Progenitor cell of endocrine pancreas (in vitro differentiated cells): ENCODE data around the gene PCSK5. TPM values are rescaled to one million over a fixed set of nuclear protein-coding genes. Genes with fewer than 3 reads are reported as not detected.

ENCODE experiments used
- DNase-seq: peaks from one replicate; pipeline ENCODE4 v3.0.0; 2021; ENCODE audit warnings: low spot score; ENCODE audit not compliant: unreplicated experiment
- H3K27ac Mint-ChIP-seq: 2 replicates; pipeline ENCODE4 v1.8.0; 2021; ENCODE audit warnings: mild to moderate bottlenecking, moderate library complexity, mixed read lengths
- H3K27me3 Mint-ChIP-seq: 2 replicates; pipeline ENCODE4 v1.8.0; 2021; ENCODE audit warnings: mixed read lengths
- H3K36me3 Mint-ChIP-seq: 2 replicates; pipeline ENCODE4 v1.8.0; 2022; ENCODE audit warnings: mixed read lengths; ENCODE audit not compliant: insufficient read depth
- H3K4me1 Mint-ChIP-seq: 2 replicates; pipeline ENCODE4 v1.8.0; 2021; ENCODE audit warnings: low read depth, mixed read lengths
- H3K4me3 Mint-ChIP-seq: 2 replicates; pipeline ENCODE4 v1.8.0; 2021; ENCODE audit warnings: low read depth, mild to moderate bottlenecking, moderate library complexity, mixed read lengths
- H3K9me3 Mint-ChIP-seq: 2 replicates; pipeline ENCODE4 v1.8.0; 2021; ENCODE audit warnings: low read depth, mixed read lengths
- total RNA-seq: library from RNA; stranded (reverse); gene quantifications from 2 replicates; pipeline ENCODE4 v1.2.1, GENCODE V29; 2021
- TF ChIP-seq, protein P1 (sequence below): fragments of 200-600 bp; sonication (generic); IDR thresholded peaks from one replicate; pipeline ENCODE4 v1.5.0; 2021; ENCODE audit warnings: antibody characterized with exemption, mild to moderate bottlenecking; ENCODE audit not compliant: unreplicated experiment

PCSK5 gene
- total RNA-seq, 1 donor from 2014 or later: 7.3 TPM

DNA sequence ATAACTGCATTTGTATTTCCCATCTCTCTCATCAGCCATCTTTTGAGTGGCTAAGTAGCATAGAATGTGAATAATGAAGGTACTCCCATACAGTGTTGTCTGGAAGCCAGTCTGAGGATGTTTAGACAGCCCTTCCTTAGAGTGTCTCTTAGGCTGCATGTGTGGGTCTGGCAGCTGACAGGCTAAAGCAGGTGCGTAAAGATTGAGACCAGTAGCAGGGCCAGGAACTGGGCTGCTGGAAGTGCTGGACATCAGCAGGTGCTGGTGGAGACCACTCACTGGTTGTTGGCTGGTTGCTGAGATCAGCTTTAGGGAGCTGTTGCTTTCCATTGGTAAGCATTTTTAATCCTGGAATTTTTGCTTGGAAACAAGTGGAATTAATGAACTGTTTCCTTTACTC lies 197.5 kb downstream of the PCSK5 start:
- no peaks in the 10 kb centered on the region for H3K9me3 Mint-ChIP-seq
- H3K4me3 Mint-ChIP-seq: no peak overlapping the region
- no peaks in the 10 kb centered on the region for H3K36me3 Mint-ChIP-seq
- DNase-seq: no peak
- H3K4me1 Mint-ChIP-seq: peaks cover 6% of the 10 kb centered on the region
- TF ChIP-seq, protein P1, sequence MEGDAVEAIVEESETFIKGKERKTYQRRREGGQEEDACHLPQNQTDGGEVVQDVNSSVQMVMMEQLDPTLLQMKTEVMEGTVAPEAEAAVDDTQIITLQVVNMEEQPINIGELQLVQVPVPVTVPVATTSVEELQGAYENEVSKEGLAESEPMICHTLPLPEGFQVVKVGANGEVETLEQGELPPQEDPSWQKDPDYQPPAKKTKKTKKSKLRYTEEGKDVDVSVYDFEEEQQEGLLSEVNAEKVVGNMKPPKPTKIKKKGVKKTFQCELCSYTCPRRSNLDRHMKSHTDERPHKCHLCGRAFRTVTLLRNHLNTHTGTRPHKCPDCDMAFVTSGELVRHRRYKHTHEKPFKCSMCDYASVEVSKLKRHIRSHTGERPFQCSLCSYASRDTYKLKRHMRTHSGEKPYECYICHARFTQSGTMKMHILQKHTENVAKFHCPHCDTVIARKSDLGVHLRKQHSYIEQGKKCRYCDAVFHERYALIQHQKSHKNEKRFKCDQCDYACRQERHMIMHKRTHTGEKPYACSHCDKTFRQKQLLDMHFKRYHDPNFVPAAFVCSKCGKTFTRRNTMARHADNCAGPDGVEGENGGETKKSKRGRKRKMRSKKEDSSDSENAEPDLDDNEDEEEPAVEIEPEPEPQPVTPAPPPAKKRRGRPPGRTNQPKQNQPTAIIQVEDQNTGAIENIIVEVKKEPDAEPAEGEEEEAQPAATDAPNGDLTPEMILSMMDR: no peak
- H3K27ac Mint-ChIP-seq: no peak overlapping the region
- peaks cover 3% of the 10 kb centered on the region for H3K27me3 Mint-ChIP-seq

DNA sequence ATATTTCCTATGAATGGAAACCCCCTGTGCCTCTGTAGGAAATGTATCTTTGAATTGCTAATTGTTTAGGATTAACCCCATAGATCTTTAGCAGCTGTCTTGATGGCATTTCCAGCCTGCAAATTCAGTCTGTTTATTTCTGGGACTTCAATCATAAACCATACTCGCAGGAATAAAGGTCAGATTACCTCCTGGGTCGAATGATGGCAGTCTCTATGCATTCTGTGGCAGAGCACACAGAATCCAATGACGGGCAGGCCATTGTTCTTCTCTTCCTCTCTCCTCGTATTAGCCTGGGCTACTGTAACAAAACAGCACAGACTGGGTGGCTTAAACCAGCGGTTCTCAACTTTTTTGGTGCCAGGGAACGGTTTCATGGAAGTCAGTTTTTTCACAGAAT lies 199.9 kb downstream of the PCSK5 start:
- TF ChIP-seq, protein P1: no peak
- no peaks in the 10 kb centered on the region for H3K9me3 Mint-ChIP-seq
- no peak overlapping the region for H3K27ac Mint-ChIP-seq
- no peak for DNase-seq
- peaks cover 6% of the 10 kb centered on the region for H3K4me1 Mint-ChIP-seq
- no peak overlapping the region for H3K4me3 Mint-ChIP-seq
- H3K27me3 Mint-ChIP-seq: peaks cover 3% of the 10 kb centered on the region
- no peaks in the 10 kb centered on the region for H3K36me3 Mint-ChIP-seq

DNA sequence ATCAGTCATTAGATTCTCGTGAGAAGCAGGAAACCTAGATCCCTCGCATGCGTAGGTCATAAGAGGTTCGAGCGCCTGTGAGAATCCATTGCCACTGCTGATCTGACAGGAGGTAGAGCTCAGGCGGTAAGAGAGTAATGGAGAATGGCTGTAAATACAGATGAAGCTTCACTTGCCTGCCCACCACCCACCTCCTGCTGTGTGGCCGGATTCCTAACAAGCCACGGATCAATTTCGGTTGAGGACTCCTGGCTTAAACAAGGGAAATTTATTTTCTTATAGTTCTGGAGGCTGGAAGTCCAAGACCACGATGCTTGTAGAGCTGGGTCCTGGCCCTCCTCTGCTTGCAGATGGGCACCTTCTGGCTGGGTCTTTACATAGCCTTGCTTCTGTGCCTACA lies 200.4 kb downstream of the PCSK5 start:
- Mint-ChIP-seq H3K27me3 (peaks cover 3% of the 10 kb centered on the region), H3K36me3 (no peaks in the 10 kb centered on the region), H3K9me3 (no peaks in the 10 kb centered on the region), H3K27ac (no peak overlapping the region), H3K4me3 (no peak overlapping the region), H3K4me1 (peaks cover 6% of the 10 kb centered on the region)
- no peak for DNase-seq
- TF ChIP-seq, protein P1: no peak

DNA sequence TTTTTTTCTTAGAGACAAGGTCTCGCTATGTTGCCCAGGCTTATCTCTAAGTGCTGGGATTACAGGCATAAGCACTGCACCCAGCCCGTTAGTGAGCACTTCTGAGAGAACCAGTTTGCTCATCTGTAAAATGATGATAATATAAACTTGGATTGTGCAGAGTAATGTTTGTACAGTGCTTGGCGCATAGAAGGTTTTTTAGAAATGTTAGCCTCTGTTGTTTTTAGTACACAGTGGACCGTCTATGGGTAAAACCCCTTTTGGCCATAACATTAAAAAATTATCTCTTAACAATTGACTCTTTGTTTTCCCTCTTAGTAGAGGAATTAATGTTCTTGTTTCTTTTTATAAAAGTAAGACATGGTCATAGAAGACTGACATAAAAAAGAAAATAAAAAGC lies 202.1 kb downstream of the PCSK5 start:
- Mint-ChIP-seq H3K4me1 (peaks cover 1% of the 10 kb centered on the region), H3K36me3 (no peaks in the 10 kb centered on the region), H3K27ac (no peak overlapping the region), H3K4me3 (no peak overlapping the region), H3K9me3 (no peaks in the 10 kb centered on the region), H3K27me3 (peaks cover 3% of the 10 kb centered on the region)
- no peak for DNase-seq
- TF ChIP-seq, protein P1: no peak

DNA sequence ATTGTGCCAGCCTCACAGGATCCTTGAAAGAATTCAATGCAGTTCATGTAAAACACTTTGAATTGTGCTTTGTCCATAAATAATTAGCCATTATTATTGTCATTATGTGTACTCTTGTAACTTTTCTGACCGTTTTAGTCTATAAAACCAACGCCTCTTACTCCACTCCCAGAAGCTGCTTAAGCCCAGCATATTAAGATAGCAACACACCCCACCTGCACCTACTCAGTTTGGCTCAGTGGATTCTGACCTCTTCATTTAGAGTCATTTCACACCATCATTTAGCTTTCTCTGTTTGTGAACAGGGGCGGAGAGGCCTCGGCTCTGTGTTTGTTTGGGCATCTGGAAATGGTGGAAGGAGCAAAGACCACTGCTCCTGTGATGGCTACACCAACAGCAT lies 205.1 kb downstream of the PCSK5 start:
- no peaks in the 10 kb centered on the region for H3K27me3 Mint-ChIP-seq
- no peak for DNase-seq
- no peak overlapping the region for H3K4me3 Mint-ChIP-seq
- no peaks in the 10 kb centered on the region for H3K9me3 Mint-ChIP-seq
- no peak overlapping the region for H3K27ac Mint-ChIP-seq
- TF ChIP-seq, protein P1: no peak
- peaks cover 1% of the 10 kb centered on the region for H3K36me3 Mint-ChIP-seq
- H3K4me1 Mint-ChIP-seq: no peaks in the 10 kb centered on the region
